NCI-H69 (cell line): ENCODE data around the gene EPPIN.
A peak's percentile ranks its signal among the peaks of the same experiment; 100 is the strongest.
"Not testable (repeated sequence)": the region's sequence is repeated elsewhere in the genome, so short reads cannot be mapped to it uniquely, and the experiment has no call there.

ENCODE experiments used
- DNase-seq: peaks from one replicate; lab custom pipeline; 2025; lab: John Stamatoyannopoulos, UW

Gene EPPIN

DNA sequence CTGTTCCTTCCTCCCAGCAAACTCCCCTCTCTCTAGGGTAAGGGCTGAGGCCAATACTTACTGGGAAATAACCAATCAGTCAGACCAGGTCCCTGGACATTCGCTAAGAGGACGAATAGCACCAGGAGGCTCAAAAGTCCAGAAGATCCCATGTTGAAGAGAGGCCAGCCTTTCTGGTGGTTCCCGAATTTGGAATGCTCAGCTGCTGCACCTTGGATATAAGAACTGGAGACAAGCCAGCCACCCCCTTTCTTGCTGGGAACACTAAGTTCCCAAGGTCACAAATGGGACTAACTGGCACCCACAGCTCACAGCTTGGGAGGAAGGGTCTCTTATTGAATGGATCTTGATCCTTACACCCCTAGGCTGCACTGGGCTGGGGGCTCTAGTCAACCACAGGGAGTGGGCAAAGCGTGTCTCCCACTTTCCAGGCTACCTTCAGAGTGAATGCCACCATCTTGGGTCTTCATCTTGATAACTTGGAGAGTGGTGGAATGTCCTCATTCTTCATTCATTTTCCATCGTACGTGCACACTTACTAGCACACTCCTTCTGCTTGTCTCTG lies at the start of gene EPPIN:
Gene EPPIN (minus strand): TSS at position 196 of the 565 bp plus-strand sequence. CDS start 44 bp downstream, at position 152.
- DNase-seq = no peak

DNA sequence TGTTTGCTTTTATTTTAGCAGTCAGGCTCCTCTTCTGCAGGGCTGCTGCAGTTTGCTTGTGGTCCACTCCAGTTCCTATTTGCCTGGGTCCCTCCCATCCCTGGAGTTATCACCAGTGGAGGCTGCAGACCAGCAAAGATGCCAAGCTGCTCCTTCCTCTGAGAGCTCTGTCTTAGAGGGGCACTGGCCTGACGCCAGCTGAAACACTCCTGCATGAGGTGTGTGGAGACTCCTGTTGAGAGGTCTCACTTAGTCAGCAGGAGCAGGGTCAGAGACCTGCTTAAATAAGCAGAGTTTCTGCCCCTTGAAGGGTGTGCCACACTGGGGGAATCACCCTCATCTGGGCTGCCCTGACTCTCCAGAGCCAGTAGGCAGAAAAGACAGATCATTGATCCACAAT lies 48.0 kb upstream of the EPPIN start:
- no peak for DNase-seq

DNA sequence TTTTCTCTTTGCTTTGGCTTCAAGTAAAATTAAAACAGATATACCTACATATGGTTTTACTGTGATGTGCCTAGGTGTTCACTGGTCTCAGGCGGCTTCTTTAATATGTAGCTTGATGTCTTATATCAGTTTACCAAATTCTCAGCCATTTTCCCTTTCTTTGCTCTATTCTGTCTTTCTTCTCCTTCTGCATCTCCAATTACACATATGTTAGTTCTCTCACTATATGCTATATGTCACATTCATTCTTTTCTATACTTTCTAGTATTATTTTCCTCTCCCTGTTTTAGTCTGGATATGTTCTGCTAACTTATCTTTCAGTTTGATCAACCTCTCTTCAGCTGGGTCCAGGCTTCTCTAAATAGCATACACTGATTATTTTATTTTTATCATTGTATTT lies 46.3 kb upstream of the EPPIN start:
- DNase-seq = no peak

DNA sequence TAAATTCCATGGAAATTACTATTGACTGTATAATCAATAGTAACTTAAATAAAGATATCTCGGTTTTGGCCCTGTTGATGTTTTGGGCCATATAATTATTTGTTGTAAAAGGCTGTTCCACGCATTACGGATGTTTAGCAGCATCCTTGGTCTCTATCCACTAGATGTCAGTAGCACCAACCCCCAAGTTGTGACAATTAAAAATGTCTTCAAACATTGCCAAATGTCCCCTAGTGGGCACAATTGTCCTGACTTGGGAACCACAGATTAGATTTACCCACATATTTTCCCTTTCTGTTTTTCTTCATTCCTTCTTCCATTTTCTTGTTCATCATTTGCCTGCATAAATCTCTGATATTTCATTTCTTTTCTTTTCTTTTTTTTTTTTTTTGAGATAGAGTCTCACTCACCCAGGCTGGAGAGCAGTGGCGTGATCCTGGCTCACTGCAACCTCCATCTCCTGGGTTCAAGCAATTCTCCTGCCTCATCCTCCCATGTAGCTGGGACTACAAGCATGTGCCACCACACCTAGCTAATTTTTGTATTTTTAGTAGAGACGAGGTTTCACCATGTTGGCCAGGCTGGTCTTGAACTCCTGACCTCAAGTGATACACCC lies 45.5 kb upstream of the EPPIN start:
- DNase-seq = peak; percentile 66

DNA sequence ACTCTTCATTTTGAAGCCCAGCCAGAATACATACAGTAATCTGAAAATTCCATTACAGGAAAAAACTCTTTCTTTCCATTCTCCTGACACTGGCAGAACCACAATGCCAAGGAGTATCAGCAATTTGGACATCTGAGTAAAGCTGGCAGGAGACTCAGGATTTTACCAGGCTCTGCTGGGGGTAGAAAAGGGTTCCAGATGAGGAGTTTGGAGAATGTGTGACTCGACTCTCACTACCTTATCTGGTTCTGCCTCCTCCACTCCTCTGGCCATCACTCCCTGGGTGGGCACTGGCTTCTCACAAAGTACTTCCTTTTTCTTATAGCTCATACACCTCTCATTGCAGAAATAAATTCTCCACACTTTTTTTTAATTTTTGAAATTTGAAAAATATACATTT lies 42.5 kb upstream of the EPPIN start:
- DNase-seq = no peak

DNA sequence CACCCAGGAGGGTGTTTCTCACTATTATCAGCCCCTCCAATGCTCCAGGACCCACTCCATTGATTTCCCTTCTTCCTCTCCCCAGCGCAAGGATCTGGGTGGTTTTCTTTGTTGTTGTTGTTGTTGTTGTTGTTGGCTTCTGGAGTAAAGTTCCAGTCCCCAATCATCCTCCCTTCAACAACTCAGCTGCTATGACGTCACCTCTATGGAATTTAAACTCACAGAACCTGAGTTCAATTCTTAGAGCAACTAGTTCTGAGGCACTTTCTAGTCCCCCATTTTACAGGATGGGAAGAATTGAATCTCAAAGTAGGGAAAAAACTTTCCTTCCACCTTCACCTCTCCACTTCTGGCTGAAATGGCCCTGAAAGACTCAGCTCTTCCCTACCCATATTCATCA lies 41.6 kb upstream of the EPPIN start:
- no peak for DNase-seq

DNA sequence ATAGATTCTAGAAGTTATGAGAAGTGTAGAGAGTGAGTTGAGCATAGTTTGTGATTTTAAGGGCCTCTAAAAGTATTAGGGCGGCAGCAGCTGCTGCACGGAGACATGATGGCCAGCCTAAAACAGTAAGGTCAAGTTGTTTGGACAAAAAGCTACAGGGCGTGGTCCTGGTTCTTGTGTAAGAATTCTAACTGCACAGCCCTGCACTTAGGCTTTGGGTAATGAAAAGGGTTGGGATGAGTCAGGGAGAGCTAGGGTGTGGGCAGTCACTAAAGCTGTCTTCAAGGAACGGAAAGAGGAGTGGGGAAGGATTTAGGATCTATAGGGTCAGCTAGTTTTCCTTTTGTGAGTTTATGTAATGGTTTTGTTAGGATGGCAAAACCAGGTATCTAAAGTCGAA lies 38.8 kb upstream of the EPPIN start:
- DNase-seq = not testable (repeated sequence)

DNA sequence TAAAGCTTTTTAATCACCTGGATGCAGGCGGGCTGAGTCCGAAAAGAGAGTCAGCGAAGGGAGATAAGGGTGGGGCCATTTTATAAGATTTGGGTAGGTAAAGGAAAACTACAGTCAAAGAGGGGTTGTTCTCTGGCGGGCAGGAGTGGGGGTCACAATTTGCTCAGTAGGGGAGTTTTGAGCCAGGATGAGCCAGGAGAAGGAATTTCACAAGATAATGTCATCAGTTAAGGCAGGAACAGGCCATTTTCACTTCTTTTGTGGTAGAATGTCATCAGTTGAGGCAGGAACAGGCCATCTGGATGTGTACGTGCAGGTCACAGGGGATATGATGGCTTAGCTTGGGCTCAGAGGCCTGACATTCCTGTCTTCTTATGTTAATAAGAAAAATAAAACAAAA lies 37.1 kb upstream of the EPPIN start:
- DNase-seq = not testable (repeated sequence)

DNA sequence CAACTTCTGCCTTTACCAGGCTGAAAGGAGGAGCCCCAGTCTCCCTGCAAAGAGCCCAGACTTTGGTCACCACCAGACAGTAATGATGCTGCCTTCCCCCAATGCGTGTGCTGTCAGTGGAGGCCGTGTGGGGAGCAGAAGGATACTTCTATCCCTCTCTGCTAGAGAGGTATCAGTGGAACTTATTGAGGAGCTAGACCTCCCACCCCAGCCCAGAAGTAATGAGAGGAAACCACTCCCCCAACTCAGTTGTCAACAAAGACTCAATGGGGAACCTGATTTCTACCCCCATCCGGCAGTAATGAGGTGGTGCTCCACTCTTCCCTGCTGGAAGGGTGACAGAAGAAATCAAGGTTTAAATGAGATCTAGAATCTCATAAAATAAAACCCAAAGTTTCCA lies 36.3 kb upstream of the EPPIN start:
- no peak for DNase-seq

DNA sequence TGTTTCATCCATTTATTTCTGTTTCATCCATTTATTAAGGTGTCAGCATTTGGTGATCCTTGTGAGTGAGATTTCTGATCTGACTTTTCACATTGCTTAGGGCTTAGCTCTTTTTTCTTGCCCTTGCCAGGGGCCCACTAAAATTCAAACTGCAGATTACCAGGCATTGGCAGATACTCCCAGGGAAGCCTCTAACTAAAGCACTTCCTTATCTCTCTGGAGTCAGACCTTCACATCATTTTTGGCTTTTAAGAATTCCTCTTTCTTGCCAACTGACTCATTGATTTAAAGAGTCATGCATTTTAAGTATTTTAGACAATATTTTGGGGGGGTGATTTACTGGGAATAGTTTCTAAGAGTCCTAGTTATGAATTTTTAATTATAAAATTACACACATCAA lies 34.5 kb upstream of the EPPIN start:
- DNase-seq = no peak

DNA sequence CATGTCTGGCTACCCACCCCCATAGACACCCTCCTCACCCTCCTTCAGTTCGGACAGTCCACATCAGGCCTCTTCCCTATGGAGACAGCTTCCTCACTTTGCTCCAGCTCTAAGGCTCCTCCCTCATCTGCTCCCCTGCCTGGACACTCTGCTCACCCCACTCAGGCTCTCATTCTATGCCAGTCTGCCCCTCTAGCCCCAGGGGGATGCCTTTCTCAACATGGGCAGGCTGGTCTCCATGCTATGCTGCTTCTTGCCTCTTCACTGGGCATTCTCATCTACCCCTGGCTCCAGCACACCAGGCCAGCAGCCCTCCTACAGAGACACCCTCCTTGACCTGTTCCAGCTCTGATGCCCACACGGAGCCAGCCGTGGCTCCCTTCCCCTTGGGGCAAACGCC lies 32.0 kb upstream of the EPPIN start, which contains the start of gene WFDC8:
Gene WFDC8 (minus strand): TSS at position 101 of the 400 bp plus-strand sequence. CDS start 37 bp downstream, at position 64.
- no peak for DNase-seq

DNA sequence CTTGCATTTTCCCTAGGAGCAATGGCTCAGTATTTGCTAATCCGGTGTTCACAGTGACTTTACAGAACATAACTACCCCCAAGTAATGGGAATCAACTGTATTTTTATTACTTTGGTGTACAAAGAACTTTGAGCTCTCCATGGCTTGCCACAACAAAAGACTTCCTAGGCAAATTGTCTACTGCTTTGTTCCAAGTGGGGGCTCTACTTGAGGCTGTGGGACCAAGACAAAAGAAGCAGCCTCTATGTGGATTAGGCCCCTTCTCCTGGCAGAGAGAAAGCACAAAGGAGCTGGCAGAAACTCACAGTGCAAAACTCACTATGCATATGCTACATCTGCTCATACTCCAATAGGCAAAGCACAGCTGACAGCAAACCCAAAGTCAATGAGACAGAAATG lies 31.0 kb upstream of the EPPIN start:
- DNase-seq = no peak

DNA sequence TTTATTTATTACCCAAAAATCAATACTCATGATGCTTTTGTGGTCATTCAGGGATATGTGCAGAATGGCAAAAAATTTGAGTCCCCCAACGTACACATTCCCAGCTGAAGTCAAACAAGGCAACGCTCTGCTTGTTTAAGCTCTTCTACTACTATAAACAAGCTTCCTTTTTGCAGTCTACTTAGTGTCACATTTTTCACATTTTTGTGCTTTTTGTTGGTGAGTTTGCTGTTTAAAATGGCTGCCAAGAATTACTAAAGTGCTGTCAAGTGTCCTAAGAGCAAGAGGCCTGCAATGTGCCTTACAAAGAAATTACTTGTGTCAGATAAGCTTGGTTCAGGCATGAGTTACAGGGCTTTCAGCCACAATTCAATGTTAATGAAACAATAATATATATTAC lies 29.8 kb upstream of the EPPIN start:
- no peak for DNase-seq

DNA sequence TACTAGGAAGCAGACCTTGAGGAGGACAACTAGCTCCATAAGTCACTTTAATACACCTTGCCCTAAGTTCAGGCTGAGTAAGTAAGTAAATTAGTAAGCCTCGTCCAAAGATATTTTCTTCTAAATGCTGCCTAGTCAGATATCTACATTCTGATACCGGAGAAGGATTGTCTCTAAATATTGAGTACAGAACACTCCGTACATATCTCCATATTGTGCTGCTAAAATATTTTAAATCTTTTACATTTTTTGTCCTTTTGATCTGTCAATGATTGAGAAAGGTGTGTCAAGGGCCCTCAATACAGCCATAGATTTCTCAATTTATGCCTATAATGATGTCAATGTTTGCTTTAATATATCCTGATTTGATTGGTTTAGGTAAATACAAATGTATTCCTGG lies 28.7 kb upstream of the EPPIN start:
- DNase-seq = no peak

DNA sequence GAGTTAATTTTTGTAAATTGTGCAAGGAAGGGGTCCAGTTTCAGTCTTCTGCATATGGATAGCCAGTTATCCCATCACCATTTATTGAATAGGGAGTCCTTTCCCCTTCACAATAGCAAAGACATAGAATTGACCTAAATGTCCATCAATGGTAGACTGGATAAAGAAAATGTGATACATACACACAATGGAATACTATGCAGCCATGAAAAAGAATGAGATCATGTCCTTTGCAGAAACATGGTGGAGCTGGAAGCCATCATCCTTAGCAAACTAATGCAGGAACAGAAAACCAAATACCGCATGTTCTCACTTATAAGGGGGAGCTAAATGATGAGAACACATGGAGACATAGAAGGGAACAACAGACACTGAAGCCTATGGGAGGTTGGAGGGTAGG lies 22.4 kb upstream of the EPPIN start:
- DNase-seq = not testable (repeated sequence)

DNA sequence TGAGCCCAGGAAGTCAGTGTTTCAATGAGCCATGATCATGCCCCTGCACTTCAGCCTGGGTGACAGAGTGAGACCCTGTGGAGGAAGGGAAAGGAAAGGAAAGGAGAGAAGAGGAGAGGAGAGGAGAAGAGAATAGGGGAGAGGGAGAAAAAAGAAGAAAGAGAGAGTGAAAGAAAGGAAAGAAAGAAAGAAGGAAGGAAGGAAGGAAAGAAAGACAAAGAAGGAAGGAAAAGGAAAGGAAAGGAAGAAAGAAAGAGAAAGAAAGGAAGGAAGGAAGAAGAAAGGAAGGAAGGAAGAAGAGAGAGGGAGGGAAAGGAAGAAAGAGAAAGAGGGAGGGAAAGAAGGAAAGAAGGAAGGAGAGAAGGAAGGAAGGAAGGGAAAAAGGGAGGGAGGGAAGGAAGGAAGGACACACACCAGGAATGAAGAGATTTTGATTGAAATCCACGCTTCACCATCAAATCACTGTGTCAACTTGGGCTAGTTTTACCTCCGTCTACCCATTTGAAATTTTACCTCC lies 17.6 kb upstream of the EPPIN start:
- no peak for DNase-seq

DNA sequence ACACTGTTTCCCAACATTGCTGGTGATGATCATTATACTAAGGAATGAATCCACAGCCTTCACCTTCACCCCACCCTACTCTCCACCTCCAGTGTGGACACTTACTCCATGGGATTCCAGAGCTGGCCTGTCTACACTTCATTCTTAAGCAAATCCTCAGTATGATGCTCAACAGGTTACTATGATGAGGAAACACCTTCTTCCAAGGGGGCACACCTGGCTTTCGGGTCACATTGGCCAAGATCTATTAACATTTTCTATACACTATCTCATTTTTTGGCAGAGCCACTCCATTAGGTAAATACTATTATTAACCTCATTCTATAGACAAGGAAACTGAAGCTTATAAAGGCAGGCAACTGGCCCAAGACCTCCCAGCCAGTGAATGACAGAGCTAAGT lies 8.0 kb upstream of the EPPIN start:
- DNase-seq = no peak

DNA sequence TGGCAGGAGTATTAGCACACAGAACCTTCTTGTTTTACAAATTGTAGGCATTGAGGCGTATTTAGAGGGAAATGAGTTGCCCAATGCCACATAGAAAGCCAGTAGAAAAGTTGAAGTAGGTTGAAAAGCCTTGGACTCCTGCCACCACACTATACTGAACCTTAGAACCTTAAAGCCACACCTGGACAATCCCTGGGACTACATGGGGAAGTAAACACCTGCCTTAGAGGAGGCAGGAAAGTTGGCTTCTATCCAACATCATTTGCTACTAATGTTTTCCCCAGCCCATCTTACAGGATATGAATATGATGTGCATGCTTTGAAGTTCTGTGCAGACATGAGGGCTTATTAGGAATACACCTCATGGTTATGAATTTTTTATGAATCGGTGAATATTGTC lies 5.3 kb upstream of the EPPIN start:
- no peak for DNase-seq

DNA sequence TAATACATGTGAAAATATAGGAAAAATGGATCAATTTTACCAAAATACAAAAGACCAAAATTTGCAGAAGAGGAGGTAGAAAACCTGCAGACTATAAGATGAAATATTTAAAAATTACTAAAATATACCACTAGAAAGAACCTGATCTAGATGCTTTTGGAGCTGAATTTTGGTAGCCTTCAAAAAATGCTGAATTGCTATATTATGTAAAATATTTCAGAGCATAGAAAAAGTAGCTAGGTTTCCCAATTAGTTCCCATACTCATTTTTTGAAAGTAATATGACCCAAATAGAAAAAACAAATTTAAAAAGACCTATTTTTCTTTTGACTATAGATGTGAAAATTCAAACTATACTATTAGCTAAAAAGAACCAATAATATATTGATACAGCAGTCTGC lies 3.6 kb upstream of the EPPIN start:
- no peak for DNase-seq

DNA sequence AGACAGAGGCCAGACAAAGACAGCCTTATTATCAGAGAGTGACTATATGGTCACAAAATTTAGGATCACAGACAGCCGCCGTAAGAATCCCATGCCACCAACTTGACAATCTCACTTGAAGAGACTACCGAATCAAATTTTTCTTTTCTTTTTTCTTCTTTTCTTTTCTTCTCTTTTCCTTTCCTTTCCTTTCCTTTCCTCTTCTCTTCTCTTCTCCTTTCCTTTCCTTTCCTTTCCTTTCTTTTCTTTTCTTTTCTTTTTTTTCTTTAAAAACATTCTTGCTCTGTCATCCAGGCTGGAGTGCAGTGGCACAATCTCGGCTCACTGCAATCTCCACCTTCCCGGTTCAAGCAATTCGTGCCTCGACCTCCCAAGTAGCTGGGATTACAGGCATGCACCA lies 1.2 kb upstream of the EPPIN start:
- no peak for DNase-seq

DNA sequence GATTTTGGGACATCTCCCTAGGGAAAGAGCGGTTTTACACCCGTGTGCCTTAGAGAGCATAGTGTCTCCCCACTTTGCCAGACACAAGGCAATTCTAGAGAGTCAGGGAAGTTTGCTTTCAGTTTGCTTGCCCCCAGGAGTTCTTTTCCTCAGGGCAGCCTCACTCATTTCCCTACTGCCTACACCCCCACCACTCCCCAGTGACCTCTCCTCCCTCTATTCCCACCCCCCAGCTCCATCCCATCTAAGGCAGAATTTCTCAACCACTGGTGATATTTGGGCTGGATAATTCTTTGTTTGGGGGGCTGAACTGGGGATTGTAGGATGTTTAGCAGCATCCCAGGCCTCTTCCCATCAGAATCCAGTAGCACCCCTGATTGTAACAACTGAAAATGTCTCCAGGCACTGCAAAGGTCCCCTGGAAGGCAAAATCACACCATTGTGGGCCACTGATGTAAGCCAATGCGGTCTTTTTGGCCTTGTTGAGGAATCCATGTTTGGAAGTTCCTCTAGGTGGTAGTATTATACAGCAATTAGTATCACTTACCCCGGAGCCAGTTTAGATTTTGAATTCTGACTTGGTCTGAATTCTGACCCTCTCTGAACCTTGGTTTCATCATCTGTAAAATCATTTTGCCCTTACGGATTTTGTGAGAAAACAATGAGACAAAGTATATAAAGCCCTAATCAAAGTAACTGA lies 1.3 kb downstream of the EPPIN start:
- DNase-seq = peak; percentile 6

DNA sequence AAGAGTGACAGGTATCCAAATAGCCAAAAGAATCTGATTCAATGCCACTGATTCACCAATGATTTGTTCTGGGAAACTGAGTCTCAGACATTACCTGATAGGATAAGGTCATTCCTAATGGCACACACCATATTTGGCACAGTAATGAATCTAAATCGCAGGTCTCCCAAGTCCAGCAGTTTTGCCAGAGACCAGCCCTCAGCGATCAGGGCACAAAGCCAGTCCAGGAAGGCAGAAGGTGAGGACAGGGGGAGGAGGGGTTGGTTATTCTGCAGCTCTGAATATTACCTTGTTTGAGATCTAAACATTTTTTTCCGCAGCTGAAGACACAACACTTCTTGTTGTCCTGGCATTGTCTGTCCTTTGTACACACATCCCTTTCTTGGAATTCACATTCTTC lies 1.9 kb downstream of the EPPIN start:
- DNase-seq = no peak

DNA sequence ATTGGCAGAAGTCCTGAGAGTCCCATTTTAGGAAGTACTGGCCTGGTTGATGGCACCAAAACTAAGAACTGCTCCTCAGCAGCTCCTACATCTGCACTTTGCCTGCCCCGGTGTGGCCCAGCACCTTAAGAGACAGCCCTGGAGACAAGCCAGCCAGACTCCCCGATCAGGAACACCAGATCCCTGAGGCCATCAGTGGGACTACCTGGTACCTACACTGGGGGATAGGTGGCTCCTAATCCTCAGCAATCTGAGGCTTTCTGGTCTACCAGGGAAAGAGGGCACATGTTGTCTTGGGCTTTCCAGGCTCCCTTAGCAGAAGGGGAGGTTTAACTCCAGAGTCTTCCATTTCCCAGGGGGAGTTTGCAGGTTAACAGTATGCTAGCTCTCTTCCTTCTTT lies 7.8 kb downstream of the EPPIN start, which contains the start of gene WFDC6:
Gene WFDC6 (minus strand): TSS at position 101 of the 400 bp plus-strand sequence. CDS start 75 bp downstream, at position 26.
- no peak for DNase-seq
